Cerebellar cortex (tissue), 1 donor: ENCODE measurements around the gene HSD17B2.

Source experiments
- DNase-seq: peaks from one replicate; pipeline ENCODE4 v3.0.0-alpha.2; 2015; ENCODE audit warnings: low spot score

Gene HSD17B2

DNA sequence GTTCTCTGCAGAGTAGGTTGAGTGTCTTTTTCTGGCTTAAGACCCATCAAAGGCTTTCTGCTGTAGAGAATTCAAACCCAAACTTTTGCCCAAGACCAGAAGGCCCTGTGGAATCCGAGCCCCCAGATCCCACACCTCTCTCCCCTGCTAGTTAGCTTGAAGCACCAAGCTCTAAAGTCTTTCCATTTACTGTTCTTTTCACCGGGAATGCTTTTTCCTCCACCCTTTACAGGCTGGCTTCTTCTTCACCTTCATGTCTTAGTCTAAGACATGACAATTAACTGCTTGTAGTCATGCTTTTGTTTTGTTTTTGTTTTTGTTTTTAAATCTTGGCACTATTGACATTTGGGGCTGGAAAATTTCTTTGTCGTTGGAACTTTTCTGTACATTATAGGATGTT is 15.5 kb downstream of the HSD17B2 start:
- no peak for DNase-seq

DNA sequence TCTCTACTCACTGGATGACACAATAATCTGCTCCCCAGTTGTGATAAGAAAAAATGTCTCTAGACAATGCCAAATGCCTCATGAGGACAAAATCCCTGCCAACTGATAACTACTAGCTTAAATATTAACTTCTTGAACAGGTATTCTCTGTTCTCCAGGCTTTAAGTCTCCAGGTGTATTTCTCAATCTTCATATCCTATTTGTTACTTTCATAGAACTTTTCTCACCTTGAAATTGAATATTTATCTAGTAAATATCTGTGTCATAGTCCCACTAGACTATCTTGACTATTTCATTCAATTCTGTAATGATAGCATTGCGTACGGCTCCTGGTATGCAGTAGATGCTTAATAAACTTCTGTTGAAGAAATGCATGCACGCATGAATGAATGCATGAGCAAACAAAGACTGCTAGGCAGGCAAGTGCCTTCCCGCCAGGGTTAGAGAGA is 15.9 kb downstream of the HSD17B2 start:
- DNase-seq, result no peak

DNA sequence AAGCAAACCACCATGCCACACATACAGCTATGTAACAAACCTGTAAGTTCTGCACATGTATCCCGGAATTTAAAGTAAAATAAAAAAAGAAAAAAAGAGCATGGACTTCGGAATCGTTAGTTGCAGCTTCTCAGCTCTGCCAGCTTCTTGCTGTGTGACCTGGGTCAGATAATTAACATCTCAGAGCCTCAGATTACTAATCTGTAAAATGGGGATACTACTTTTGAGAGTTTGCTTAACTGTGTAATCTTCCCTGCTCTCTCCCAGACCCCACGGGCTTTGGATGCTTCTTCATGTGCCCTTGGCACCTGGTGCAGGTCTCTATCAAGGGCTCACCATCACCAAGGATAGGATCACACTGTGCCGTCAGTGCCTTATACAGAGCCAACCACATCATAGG is 16.6 kb downstream of the HSD17B2 start:
- DNase-seq, result no peak

DNA sequence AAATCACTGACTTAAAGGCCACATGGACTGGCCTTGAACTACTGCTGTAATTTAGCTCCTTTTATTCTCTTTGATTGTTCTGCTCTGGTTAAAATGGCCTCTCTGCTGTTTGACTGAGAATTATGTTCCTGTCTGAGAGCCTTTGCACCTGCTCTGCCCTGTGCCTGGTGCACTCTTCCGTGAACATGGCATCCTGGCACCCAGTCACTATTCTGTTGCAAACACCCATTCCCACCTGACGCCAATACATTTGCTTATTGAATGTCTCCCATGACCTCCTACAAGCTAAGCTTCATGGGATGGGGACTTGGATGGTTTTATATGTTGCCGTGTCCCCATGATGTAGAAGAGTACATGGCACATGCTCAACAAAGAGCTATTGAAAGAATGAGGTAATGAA is 20.1 kb downstream of the HSD17B2 start:
- no peak for DNase-seq

DNA sequence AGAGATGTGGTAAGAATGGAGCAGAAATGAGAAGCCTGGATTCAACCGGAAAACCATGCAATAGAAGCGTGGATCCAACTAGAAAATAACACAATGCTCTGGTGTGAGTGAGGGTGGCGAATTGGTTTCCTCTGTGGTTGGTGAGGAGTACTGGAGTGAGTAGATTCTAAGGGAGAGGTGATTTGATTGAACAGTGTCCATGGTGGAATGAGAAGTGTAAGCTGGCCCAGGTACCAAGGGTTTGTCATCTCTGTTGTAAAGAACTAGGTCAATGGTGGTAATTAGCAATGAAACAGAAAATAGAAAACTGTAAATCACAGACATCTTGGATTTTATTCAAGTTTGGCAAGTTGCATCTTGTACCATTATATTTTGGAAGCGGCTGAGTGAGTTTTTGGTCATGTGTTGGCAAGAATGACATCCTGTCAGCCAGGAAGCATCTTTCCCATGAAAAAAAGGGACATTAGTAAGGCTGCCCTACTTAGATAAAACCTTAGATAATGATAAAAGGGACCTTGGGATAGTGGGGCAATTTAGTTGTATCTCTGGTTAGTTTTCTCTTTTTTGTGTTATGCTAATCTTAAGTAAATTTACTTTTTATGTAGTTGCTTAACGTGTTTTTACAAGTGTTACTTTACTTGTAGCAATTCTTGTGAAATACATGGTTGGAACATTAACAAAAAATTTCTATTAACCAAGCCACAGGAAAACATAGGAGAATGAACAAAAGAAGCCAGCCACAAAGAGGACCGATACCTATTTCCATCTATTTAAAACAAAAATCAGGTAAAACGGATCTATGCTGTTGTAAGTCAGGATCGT is 20.9 kb downstream of the HSD17B2 start:
- no peak for DNase-seq

DNA sequence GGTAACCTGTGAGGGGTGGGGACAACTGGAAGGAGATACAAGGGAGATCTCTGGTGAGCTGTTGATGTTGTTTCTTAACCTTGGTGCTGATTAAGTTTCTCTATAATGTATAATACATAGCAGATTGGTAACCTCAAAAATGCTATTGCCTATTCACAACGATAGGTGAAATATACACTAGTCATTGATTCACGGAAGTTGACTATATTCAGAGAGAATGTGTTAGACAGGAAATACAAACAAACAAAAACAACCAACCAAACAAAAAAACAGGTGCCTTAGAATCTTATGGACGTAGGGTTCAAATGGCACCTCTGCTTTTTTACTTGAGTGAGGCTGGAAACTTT is 21.5 kb downstream of the HSD17B2 start:
- no peak for DNase-seq

DNA sequence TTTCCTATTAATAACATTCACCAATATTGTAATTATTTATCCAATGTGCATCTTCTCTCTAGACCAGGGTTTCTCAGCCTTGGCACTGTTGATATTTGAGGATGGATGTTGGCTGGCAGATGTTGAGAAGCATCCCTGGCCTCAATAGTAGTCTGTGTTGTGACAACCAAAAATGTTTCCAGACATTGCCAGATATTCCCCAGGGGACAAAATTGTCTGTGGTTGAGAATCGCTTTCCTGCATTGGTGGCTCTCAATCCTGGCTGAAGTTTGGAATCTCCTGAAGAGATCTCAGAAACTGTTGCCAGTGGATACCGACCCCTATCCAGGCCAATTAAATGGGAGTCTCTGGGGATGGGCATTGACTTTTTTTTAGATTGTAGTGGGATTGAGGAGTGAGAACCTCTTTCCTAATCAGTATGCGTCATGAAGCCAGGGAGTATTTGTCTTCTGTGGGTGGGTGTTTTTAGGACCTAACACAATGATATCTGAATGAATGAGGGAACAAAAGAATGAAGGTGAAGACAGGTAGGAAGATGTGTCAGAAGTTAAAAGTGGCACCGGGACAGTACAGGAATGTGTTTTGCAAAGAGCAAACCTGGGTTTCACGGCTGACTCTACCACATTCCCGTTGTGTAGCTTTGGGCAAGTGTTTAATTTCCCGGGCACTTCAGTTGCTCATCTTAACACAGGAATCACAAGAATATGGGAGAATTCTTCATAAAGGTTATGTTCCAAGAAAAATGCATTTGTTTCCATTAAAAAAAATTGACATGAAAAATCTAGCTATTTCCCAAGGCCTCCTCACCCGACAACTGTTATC is 24.3 kb downstream of the HSD17B2 start:
- no peak for DNase-seq

DNA sequence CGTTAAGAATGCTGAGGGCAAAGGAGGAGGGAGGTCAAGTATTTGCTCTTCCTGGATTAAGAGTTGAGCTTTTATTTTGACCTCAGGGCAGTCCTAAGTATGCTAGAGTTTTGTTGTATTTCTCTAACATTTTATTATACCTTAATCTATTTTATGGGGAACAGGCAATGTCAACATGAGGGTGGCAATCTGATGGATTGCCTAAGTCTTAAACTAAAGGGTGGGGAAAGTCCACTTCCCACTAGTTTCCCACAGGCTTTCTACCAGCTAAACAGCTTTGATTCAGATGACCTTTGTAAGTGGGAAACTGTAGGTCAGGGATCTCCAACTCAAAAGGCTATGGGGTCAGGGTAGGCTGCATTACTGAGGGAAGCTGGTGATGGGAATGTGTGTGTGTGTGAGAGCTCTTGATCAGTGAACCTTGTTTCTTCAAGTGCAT is 24.9 kb downstream of the HSD17B2 start:
- DNase-seq, result no peak

DNA sequence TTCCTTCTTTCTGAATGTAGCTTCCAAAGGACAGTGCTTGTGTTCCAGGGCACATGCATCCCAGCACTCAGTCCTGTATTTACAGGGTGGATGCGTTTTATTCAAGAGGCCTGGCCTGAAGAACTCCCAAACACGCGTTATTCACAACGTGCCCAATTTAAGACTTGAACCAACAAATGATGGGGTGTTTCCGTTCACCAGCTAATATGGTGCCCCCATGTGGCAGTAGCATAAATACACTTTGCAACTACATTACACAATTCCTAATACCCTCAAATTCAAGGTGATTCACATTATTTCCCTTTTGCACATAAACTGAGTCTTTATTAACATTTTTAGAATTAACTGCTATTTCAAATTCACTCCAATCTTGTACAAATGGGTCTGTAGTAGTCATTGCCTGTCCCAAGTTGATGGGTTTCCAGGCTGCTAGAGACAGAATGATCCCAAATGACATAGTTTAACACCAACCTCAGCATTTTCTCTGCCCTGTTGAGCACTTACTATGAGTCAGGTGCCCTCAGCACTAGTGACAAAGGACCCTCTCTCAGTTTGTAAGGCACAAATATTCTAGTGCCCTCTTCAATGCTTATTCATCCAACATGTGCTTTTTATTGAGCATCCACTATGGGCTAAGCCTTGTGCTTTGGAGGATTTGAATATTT is 26.9 kb downstream of the HSD17B2 start:
- peak; percentile 14 for DNase-seq

DNA sequence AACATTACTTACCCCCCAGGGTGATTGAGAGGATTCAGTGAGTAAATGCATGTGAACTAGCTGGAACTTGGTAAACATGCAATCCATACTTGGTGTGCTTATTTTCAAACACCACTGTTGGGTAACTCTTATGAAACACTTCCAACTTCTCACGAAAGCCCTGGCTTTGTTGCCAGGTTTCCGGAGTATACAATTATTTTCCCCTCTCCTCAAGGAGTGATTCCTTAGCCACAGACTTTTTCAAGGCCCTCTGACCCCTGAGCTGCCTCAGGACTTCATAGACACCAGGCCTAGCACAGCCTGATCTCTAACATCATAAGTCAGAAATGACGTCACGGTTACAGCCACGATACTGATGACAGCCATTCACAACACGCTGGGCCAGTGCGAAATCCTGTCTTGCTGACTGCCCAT is 27.6 kb downstream of the HSD17B2 start:
- no peak for DNase-seq

DNA sequence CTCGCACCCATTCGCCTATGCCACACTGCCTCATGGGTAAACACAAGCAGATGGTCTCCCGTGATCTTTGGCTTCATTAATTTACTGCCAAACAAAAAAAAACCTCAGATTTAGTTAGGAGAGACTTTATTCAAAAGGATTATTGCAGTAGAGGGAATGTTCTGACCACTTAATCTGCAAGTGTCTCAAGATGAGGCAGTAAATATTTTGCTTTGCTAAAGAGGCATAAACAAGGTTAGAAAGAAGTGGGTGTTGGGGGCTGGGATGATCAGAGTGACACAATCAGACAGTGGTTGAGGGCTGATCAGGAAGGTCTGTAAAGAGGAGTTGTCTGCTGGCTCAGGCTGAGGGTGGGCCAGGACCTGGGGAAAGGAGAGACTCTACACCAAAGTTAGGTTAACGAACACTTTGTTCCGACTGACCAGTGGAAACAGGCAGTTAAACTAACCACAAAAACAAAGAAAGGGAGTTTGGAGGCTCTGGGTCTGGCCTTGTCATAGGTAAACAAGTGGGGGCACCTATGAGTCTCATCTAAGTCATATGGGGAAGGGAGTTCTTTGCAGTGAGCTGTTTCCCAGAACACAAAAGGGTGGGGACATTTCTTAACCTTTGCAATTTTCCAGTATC is 28.5 kb downstream of the HSD17B2 start:
- DNase-seq, result no peak

DNA sequence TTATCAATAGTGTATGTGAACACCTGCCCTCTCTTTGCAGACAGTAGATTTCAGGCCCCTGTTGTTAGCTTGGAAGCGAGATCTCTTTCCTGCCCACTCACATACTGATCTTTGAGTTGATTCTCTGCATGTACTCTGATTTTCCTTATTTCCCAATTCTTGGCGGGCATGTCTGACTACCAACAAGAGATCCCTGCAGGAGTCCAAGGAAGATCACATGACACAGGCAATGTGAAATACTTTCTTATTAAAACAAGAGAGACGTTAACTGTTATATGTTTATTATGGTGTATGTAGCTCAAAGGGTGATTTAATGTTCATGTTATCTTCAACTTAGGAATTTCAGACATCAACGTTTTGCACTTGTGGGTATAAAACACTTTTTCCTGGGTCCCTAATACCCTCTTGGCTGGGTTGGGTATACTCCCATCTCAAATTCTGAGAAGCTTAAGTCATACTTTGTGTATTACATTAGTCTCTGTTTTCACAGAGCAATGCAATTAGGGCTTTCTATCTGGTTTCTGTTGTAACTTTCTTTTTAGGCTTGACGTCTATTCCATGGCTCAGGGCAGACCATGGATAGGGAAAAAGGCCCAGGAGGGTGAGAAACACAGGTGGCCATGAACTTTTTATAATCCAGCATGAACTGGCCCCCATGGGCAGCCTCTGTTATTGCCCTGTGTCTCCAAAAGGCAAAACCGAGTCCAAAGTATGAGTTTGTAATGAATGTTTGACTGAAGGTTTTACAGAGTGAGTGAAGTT is 32.2 kb downstream of the HSD17B2 start:
- DNase-seq, result no peak

DNA sequence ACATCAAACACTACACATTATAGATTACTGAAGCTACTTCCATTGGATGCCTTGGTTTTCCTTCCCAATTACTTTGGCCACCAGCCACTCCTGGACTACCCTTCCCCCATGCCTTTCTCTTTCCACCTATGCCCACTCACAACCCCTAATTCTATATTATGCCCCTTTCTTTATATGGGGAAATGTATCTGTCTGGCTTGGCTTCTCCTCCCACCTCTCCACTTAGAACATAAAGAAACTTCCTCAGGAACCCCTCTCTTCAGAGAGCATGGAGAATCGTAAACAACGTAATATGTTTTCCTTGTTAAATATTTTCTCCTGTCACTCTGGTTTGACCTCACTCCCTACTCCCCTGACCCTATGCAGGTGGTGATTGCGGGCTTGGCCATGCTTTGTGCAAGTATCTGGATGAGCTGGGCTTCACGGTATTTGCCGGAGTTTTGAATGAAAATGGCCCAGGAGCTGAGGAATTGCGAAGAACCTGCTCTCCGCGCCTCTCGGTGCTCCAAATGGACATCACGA is 32.8 kb downstream of the HSD17B2 start:
- no peak for DNase-seq

DNA sequence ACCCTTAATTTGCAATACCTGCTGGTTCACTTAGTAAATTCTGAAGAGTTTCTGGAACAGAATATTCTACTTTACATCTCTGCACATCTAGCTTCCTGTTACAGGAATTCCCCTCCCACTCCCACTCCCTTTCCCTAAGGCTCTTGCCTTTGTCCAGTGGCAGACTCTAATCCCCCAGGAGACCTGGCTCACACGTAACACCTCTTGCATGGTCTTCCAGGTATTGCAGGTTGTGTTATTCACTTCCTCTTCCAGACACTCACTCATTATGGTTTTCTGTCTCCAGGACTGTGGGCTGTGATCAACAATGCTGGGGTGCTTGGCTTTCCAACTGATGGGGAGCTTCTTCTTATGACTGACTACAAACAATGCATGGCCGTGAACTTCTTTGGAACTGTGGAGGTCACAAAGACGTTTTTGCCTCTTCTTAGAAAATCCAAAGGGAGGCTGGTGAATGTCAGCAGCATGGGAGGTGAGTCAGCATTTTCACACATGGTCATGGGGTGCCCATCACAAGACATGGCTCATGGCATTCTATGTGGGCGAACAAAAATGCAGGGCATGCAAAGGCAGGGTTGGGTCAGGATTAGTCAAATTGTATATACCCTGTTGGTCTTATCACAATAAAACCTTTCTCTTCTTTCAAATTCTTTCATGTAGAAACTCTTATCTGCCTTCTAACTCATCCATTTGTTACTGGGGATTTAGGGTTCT is 35.8 kb downstream of the HSD17B2 start:
- DNase-seq, result no peak

DNA sequence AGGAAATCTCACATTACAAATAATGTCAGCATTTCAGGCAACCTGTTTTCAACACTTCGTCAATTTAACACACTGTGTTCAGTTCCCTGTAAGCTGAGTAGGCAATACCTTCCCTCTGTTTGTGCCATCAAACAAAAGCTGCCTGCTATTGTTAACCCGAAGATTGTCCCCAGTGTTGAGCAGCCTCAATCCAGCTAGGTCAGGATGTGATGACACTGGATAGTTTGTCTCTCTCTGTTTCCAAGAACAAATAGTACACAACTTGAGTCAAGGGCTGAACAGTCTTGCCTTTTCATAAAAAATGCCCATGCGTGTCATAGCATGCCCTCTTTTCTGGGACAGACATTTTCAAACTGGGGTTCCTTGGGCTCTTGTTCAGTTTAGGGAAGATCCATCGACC is 36.4 kb downstream of the HSD17B2 start:
- no peak for DNase-seq

DNA sequence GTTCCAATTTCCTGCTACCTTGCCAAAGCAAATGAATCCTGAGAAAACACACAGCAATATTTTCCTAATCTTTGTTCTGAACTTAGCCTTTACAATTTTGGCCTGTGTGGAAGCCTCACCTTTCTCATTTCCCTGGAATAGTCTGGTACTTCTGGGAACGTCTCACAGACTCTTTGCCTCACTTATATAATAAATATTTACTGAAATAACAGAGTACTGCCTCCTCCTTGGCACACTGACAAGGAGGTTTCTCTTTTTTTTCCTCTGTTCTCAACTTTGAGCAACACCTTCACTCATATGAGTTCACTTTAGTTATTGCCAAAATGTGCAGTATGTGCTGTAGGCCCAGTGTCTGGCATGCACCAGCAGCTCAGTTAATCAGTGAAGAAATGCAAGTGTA is 37.3 kb downstream of the HSD17B2 start:
- DNase-seq, result no peak

DNA sequence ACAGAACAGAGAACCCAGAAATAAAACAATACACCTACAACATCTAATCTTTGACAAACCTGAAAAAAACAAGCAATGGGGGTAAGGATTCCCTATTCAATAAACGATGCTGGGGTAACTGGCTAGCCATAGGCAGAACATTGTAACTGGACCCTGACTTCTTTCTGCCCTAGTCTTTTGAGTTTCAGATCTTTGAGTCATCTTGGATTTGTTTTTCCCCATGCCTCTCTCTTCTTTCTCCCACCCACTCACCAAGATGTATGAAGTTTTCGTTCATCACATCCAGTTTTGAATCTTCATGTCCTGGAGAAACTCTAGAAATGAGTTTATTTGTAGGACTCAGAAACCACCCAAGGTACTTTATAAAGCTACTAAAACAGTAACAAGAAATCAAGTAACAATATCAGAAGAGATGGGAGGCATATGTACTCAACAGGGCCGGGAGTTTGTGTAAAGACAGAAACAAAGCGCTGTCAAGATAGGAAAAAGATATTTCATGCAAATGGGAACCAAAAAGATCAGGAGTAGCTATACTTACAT is 39.0 kb downstream of the HSD17B2 start:
- no peak for DNase-seq

DNA sequence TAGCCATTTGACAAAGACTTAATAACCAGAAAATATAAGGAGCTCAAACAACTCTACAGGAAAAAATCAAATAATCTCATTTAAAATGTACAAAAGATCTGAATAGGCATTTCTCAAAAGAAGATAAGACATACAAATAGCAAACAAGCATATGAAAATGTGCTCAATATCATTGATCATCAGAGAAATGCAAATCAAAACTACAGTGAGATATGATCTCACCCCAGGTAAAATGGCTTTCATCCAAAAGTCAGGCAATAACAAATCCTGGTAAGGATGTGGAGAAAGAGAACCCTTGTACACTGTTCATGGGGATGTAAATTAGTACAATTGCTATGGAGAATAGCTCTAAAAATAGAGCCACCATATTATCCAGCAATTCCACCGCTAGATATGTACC is 43.1 kb downstream of the HSD17B2 start:
- DNase-seq, result no peak

DNA sequence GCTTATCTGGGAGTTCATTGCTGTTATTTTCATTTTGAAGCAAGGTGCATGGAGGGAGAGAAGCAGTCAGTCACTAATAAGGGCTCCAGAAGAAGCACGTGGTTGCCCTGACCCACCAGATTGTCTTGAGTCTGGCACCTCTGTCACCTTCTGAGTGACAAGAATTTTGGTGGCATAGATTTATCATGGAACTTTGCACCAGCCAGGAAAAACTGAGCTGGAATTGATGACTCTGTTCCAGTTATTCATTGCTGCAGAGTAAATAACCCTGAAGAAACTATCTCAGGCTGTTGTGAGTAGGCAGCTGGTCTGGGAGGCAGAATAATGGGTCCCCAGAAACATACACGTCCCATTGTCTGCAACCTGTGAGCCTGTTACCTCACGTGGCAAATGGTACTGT is 44.8 kb downstream of the HSD17B2 start:
- no peak for DNase-seq

DNA sequence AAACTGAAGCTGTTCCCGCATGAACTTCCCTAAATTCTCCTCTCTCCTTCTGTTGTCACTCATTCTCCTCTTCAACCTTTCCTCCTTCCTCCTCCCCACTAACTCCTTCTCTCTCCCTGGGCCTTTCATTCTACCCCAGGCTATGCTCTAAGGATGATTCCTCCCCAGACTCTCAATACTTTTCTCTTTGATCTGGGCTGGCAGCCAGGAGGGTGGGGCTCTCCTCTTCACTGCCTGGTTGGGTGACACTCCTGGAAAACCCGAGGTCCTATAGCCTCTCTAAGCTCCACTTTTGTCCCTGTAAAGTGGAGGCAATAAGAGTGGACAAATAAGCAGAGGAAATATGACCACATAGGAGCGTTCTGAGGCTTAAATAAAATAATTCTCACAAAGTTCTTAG is 46.2 kb downstream of the HSD17B2 start:
- no peak for DNase-seq
